NCI-H1436 treated with DMSO at 0.1 percent for 48 hours (cell line): ENCODE results near the gene TUBA3D.
"Not testable (repeated sequence)": the region's sequence is repeated elsewhere in the genome, so short reads cannot be mapped to it uniquely, and the experiment has no call there.

Experiments
- DNase-seq: peaks from one replicate; lab custom pipeline; 2025; lab: John Stamatoyannopoulos, UW

TUBA3D gene

DNA sequence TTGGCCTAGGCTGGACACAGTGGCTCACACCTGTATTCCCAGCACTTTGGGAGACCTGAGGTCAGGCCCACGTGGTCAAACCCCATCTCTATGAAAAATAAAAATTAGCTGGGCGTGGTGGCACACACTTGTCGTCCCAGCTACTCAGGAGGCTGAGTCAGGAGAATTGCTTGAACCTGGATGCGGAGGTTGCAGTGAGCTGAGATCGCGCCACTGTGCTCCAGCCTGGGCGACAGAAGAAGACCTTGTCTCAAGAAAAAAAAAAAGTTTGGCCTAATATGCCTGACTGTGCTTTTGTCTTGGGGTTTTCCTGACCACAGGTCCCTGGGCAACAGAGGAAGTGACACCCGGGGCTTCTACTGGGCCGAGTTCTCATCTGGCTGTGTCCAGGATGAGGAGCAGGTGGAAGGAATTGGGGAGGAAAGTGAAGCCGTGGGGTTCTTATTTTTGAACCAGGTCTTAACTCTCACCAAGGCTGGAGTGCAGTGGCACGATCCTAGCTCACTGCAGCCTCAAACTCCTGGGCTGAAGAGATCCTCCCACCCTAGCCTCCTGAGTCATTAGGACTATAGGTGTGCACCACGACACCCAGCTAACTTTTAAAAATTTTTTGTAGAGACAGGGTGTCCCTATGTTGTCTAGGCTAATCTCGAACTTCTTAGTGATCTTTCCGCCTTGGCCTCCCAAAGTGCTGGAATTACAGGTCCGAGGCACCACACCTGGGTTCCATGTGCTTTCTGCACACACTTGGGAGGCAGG lies 38.7 kb downstream of the TUBA3D start:
- not testable (repeated sequence) for DNase-seq

DNA sequence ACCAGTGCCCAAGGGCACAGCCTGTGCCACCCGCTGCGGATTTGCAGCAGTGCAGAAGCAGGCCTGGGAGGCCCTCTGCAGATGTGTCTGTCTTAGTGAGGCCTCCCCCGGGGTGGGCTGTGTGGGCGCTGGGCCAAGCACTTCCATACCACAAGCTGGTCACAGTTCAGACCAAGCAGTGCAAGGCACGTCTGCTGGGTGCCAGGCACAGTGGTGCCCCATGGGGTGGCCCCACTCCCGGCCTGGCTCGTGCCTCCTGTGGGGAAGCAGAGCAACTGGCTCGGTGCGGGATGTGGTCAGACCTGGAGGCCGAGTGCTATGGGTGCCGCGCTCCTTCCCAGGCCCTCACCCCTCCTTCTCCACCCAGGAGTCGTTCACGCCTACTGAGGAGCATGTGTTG lies 39.3 kb downstream of the TUBA3D start:
- DNase-seq, result not testable (repeated sequence)

- no peak for DNase-seq
Measured at GRCh38 chr2:131516011-131516410, 40.1 kb downstream of the TUBA3D start.

- DNase-seq, result not testable (repeated sequence)
Measured at GRCh38 chr2:131516621-131517020, 40.7 kb downstream of the TUBA3D start.

DNA sequence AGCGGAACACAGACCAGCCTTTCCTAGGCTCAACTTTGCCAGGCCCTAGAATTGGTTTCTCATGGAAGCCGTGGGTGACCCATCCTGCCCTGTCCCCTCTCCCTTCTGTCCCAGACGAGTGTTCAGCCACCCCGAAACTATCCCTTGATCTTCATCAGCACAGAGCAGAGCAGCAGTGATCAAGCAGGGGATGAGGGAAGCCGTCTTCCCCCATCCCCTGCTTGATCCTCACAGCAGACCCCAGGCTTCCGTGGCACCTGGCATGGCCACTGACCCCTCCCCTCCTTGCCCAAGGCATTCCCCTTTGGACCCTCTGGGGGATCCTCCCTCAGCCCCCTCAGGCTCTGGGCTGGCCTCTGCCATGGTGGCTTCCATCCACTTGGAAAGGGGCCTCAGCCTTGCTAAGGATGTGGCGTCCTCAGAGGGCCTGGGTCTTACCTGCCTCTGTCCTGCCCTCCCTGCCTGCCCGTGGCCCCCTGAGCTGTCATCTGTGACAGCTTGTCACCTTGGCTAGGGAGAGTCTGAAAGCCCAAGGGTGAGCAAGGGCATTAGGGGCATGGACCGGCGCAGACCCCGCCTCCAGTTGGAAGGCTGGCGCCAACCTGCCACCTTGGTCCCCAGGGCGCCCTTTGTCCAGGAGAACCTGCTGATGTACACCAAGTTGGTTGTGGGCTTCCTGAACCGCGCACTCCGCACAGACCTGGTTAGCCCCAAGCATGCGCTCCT lies 41.4 kb downstream of the TUBA3D start:
- DNase-seq, result no peak

DNA sequence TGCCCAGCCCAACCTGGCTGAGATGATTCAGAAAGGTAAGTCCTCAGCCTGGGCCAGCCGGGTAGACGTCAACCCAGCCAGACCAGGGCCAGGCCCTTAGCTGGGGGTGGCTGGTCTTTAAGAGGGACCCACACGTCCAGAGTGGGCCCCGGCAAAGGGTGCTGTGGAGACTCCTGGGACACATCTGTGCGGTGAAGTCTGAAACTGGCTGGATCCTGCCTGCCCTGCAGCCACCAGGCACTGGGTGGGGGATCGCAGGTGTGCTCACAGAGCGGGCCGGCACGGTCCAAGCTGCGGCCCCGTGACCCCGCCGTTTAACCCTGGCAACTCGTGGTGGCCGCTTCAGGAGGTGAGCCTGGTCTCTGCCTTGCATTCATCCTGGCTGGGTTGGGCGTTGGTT lies 41.9 kb downstream of the TUBA3D start:
- not testable (repeated sequence) for DNase-seq

- DNase-seq, result not testable (repeated sequence)
Measured at GRCh38 chr2:131518531-131518930, 42.6 kb downstream of the TUBA3D start.

- DNase-seq, result no peak
Measured at GRCh38 chr2:131519466-131519865, 43.5 kb downstream of the TUBA3D start.

DNA sequence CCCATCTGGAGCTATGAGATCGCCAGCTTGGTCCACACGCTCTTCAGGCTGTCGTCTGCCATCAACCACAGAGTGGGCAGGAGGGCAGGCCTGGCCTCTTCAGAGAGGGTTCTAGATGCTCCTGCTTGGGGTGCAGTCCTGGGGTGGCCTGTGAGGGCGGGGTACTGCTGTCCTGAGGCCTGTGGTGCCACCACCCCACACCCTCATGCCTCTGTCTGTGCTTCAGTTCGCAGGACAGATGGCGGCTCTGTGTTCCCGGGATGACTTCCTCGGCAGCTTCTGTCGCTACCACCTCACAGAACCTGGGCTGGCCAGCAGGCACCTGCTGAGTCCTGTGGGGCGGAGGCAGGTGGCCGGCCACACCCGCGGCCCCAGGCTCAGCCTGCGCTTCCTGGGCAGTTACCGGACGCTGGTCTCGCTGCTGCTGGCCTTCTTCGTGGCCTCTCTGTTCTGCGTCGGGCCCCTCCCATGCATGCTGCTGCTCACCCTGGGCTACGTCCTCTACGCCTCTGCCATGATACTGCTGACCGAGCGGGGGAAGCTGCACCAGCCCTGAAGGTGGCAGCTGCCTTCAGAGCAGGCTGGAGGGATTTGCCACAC lies 44.1 kb downstream of the TUBA3D start:
- DNase-seq, result not testable (repeated sequence)

- no peak for DNase-seq
Measured at GRCh38 chr2:131520526-131520925, 44.6 kb downstream of the TUBA3D start.

GRCh38 chr2:131521524-131521923 lies 45.6 kb downstream of the TUBA3D start:
- DNase-seq, result not testable (repeated sequence)

DNA sequence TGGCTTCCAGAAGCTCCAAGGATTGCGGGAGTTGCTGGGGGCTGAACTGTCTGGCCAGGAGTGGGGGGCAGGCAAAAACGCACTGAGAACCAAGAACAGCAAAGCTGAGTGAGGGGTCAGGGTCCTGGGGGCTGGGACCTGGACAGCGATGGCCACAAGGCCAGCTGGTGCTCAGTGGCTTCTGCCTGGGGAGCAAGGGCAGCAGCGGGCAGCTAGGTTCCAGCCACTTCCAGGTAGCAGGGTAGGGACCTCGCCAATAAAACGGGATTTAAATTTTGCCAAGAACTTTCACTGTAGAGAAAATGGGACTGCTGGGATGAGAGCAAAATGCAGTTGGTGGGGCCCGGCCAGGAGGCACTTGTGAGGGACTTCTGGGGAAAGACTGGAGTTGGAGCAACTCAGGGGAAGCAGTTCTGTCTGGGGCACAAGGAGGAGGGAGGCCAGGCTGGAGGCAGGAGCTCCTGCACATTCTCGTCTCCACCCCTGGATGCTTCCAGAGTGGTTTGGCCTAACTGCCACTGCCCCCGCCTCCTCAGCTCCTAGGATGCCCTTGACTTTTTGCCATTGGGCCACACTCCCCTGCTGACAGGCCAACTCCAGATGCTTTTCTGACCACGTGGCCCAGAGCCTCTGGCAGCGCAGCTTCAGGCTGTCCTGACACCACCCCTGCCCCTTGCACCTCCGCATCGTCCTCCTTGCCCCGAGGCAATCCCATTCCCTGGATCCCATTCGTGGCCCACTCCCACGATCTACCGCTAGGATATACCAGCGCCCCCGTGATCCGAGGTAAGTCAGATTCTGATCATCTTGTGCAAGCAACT lies 46.3 kb downstream of the TUBA3D start:
- no peak for DNase-seq

DNA sequence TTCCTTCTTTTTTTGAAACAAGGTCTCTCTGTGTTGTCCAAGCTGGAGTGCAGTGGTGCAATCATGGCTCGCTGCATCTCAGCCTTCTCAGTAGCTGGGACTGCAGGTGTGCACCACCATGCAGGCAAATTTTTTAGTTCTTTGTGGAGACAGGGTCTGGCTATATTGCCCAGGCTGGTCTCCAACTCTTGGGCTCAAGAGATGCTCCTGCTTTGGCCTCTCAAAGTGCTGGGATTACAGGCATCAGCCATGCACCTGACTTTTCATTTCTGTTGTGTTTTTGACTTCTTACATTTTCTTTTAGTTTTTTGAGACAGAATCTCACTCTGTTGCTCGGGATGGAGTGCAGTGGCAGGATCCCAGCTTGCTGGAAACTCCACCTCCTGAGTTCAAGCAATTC lies 49.3 kb downstream of the TUBA3D start:
- DNase-seq, result not testable (repeated sequence)

DNA sequence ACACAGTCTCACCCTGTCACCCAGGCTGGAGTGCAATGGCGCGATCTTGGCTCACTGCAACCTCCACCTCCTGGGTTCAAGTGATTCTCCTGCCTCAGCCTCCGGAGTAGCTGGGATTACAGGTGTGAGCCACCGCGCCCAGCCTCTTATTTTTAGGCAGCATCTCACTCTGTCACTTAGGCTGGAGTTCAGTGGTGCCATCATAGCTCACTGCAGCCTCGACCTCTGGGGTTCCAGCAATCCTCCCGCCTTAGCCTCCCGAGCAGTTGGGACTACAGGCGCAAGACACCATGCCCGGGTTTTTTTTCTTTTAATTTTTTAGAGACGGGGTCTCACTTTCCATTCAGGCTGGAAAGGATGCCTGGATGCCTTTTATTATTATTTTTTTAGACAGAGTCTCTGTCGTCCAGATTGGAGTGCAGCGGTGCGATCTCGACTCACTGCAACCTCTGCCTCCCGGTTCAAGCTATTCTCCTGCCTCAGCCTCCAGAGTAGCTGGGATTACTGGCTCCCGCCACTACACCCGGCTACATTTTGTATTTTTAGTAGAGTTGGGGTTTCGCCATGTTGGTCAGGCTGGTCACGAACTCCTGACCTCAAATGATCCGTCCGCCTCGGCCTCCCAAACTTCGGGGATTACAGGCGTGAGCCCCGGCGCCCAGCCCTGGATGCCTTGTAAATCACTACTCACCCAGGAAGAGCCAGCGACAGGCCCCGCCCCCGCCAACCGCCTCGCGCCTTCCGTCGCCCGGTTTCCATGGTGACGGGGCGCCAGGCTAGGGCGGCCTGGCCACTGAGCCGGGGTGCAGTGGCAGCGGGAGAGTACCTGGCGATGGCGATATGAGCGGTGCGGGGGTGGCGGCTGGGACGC lies 51.4 kb downstream of the TUBA3D start, which contains the start of gene CCDC74A:
Gene CCDC74A (plus strand): TSS at position 758 of the 871 bp plus-strand sequence. CDS start 83 bp downstream, at position 841.
- DNase-seq, result not testable (repeated sequence)

DNA sequence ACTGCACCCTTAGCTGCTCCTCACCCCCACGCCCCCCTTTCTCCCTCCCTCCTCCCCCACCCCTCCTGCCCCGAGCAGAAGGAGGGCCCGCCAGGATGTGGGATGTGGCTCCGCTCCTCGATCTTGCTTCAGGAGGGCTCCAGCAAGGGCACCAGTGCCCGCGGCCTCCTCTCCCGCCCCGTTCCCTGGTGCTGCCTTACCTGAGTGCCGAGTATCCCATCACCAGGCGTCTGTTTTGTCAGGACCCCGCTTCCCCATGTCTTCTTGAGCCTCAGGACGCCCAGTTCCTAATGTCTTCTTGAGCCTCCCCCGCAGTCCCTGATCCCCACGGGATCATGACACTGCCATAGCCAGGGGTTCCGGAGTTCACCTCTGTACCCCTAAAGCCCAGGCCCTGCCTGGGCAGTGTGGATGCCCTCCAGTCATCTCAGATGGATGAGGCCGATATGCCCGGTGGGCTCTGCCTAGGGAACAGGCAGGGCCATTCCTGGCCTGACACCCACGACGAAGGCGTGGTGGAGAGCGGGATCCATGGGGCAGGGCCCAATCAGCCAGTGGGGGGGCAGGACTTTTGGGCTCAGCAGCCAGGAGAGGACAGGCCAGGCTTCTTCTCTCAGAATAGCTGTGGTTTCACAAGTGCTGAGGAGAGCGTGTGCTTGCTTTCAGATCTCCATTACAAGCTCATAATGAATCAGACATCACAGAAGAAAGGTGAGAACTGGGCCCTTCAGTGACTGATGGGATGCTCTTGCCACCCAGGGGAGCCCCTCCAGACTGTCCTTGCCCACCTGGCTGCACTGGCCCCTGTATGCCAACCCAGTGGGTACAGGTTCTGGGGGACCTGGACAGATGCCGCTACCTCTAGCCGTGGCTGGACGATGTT lies 53.3 kb downstream of the TUBA3D start:
- not testable (repeated sequence) for DNase-seq

DNA sequence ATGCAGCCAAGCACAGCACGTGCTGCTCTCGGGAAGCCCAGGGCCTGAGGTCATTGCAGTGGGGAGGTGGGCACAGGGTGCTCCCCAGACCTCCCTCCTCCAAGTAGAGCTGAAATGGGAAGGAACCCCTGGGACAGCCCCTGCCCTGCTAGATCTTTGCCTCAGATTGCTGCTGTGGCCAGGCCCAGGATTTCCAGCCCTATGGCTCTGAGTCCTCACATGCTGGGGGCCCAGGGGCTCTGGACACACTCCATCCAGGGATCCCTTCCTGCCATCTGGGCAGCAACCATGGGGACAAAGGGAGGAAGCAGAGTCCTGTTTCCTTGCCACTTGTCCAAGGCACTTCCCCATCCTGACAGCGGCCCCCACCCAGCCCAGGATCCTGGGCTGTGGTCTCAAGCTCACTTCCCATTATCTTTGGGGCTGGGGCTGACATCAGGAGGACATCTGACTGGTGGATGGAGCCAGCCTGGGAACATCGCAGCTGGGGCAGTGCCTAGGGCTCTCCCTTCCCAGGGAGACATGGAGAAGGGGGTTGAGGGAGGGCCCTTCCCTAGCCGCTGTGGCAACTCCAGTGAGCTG lies 54.0 kb downstream of the TUBA3D start:
- not testable (repeated sequence) for DNase-seq

GRCh38 chr2:131530626-131531344 lies 54.9 kb downstream of the TUBA3D start:
- not testable (repeated sequence) for DNase-seq

- not testable (repeated sequence) for DNase-seq
Measured at GRCh38 chr2:131531547-131532185, 55.7 kb downstream of the TUBA3D start.
